ENCODE results near the gene FBXW7.

DNA sequence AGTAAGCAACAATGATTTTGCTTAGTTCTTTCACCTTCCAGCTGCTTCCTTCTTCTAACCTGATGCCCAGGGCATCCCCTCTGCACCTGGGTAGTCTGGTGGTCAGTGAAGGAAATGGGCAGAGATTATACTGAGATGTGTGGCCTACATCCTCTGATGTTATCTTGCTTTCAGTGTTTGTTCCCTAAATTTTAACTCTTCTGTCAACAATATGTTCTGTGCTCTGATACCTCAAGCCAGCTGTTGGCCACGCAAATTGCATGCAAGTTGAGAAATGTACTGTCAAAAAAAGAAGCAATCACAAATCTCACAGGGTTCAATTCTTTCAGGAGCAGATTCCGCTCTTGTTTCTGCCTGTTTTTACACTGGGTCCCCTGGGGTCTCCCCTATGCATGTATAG, 73.8 kb downstream of the FBXW7 start:
- TF ChIP-seq POLR2A (IDR thresholded peaks at IDR 0.05) = no peak
- TF ChIP-seq, protein P1, sequence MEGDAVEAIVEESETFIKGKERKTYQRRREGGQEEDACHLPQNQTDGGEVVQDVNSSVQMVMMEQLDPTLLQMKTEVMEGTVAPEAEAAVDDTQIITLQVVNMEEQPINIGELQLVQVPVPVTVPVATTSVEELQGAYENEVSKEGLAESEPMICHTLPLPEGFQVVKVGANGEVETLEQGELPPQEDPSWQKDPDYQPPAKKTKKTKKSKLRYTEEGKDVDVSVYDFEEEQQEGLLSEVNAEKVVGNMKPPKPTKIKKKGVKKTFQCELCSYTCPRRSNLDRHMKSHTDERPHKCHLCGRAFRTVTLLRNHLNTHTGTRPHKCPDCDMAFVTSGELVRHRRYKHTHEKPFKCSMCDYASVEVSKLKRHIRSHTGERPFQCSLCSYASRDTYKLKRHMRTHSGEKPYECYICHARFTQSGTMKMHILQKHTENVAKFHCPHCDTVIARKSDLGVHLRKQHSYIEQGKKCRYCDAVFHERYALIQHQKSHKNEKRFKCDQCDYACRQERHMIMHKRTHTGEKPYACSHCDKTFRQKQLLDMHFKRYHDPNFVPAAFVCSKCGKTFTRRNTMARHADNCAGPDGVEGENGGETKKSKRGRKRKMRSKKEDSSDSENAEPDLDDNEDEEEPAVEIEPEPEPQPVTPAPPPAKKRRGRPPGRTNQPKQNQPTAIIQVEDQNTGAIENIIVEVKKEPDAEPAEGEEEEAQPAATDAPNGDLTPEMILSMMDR (IDR thresholded peaks at IDR 0.05) = no peak
